ENCODE measurements around the gene ASTN2.
A peak's percentile ranks its signal among the peaks of the same experiment; 100 is the strongest.

The ASTN2 gene

DNA sequence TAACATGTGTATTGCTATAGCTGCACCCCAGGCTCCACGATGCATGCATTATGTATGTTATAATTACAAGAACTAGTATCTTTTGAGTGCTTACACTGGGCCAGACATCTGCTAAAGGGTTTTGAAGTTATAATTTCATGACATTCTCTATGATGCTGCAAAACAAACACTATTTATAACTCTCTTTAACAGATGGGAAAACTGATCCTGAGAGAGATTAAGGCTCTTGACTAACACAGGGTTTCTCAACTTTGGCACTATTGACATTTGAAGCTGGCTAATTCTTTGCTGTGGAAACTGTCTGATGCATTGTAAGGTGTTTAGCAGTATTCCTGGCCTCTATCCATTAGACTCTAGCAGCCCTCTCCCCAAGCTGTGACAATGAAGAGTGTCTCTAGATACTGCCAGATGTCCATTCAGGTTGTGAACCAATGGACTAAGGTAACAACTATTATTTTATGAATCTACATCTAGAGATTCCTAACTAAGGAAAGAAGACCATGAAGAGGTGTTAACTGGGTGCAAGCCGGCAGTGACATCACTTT lies 258.6 kb downstream of the ASTN2 start:
- DNase-seq = no peak

DNA sequence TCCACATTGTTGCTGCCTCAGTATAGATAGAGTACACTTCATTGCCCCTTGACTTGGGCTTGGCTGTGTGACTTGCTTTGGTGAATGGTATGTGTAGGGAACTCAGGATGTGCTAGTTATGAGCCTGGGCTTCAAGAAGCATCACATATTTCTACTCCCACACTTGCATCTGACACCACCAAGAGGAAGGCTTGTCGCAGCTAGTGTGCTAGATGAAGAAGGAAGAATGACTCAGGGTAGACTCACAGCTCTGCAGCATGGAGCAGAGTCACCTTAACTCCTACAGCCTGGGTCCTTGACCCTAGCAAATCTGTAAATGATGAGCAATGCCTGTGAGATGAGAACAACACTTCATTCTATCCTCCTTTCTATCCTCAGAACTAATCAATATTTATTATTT lies 261.8 kb downstream of the ASTN2 start:
- peak; percentile 59 for DNase-seq

DNA sequence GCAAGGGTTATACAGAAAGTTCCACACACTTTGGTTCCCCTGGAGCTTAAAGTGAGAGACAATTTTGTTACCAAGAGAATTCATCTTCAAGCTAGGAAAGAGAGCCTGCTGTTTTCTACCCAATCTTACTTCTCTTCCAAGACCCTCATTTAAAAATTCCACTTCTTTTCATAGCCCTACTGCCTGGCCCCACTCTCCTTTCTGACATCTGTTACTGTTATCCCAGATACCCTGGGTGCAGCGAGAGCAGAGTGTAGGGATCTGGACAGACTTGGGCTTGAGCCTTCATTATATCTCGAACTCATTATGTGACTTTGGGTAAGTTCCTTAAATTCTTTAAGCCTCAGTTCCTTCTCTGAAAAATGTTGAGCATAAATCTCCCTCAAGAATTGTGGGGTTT lies 263.1 kb downstream of the ASTN2 start:
- no peak for DNase-seq

DNA sequence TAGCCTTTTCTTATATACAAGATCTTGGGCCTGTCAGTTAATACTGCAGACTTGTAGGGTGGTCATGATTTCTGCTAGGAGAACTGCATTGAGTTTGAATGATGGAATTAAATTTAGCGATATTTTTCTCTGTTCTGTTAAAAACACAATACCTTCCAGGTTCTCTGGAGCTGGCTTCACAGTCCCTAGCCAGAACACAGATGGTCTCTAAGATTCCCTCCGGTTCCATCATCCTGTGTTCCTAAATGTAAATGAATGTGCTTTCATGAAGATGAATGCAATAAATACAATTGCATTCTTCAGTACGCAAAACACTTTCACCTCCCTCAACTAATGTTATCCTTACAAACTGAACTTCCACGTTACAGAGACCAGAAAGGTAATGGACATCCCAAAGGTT lies 264.9 kb downstream of the ASTN2 start:
- no peak for DNase-seq

DNA sequence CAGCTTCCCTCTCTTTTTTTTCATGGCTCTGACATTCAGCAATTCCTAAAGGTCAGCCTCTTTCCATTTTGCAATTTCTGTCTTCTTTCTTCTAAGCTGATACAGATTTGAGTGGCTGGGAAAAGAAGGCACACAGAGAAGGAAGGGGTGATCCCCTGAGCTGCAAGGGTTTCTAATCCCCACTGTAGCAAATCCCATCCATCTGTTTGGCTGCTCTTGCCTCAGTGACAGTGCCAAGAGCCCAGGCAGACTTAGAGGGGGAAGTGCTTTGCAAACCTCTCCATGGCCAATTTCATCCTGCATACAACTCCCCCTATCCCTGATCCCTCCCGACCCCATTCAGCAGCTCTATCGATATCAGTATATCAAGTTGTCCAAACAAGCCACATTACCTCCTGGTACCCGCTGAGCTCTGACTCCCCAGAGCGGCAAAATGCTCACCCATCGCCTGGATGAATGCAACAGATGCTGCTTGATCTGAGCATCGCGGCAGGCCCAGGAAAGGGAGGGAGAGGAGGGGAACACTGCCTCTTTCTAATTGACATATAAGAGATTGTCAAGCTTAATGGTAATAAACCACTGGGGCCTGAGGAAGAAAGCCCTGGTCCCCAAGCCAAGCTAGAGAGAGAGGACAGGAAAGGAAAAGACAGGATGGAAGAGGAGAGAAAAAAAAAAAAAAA lies 268.9 kb downstream of the ASTN2 start:
- DNase-seq = no peak

DNA sequence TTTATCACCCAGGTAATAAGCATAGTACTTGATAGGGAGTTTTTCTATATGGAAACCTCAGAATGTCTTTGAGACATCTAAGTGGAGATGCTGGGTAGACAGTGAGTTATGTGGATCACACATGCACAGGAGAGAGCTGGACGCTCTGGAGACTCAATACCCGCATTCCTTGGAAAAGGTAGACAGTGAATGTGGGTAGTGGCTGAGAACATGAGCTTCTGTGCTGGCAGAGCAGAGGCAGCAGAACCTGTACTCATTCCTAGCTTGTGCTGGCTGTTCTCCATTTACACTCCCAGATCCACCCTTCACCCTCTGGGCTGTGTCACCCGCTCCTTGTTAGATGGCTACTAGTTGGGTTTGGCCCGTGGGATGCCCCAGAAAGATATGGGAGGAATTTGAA lies 269.8 kb downstream of the ASTN2 start:
- no peak for DNase-seq

DNA sequence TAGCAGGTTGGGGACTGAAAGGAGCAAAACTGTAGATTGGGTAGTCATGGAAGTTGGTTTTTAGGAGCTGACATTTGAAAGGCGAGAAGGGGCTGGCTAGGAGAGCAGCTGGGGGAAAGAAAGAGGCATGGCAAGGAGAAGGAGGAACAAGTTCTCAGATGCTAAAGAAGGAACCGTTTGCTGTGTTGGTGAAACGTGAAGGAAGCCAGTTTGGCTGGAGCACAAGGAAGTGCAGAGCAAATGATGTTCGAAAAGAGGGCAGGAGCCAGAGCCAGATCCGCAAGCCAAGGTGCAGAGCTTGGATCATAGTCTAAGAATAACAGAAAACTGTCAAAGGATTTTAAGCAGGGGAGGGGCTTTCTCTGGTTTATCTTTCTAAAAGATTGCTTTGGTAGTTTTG lies 276.6 kb downstream of the ASTN2 start:
- DNase-seq = no peak

DNA sequence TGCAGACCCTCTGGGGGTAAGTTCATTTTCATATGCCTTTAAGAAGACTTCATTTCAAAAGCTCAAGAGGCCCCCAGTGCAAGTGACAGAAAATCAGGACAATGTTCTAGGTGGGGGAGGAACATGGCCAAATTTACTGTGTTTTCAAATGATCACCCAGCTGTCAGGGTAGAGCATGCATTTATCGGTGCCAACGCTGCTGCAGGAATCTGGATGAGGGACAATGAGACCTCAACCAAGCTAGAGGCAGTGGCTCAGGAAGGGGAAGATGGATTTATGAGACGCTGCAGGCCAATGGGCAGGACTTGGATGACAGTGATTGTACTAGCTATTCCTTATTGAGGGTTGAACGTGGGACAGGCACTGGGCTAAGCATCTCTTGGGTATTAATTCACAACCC lies 278.4 kb downstream of the ASTN2 start:
- no peak for DNase-seq

DNA sequence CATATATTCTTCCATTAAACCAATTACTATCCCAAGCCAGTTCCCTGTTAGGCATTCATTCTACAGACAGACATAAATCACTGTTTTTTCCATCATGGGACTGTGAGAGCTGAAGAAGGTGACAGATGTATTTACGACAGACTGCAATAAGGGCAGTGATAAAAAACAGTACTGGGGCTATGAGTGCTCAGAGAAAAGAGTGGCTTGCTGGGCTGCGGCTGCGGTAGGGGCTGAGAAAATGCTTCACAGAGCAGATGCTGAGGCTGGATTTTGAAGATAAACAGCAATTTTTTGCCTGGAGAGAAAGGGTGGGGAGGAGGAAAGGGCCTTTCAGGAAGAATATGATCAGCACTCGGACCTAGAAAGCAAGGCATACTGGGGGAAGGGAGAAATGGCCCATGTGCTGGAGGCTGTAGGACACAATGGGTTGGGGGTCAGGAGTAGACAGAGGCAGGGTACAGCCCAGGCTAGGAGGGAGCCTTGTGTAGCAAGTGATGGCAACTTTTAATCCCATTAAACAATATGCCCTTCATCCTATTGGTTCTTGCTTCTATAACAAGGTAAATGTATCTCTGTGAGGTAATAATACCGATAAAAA lies 279.3 kb downstream of the ASTN2 start:
- no peak for DNase-seq

DNA sequence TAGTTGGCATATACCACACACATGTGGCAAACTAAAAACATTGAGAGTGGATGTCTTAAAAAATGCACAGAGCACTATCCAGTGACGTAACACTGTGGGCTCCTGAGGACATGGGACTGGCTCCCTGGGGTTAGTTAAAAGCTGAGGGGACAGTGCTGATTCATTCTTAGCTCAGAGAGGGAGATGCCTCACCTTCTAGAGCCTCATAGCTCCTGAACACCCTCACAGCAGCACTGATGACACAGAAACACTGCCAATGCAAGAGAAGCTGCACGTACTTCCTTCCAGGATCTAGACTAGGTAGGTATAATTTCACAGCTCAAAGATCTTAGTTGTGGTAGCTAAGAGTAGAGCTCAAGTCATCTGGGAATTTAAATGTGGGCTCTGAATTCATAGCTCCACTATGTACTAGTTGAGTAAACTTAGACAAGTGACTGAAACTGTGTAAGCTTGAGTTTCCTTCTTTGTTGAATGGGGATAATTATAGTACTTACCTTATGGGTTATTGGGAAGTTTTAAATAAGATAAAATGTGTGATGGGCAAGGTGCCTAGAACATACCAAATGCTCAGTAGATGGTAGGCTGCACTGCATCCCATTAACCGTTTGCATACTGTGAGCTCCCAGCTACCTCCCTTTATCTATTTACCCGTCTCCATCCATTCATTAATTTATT lies 279.9 kb downstream of the ASTN2 start:
- no peak for DNase-seq

DNA sequence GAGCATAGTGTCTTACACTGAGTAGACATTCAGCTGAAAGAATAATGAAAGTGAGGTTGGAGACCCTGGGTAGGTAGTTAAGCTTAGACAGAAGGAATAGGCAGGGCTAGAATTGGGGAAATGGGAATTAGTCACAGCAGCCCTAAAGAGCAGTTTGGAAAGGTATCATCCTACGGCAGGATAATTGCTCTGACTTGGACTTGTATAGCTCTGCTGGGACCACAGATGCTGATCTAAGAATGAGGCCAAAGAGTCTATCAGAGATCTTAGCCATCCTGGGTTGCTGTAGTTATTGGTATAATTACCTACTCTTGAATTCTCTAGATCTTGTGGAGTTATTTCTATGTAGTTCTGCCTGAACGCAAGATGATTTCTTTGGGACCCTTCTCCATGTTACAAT lies 288.0 kb downstream of the ASTN2 start:
- no peak for DNase-seq

DNA sequence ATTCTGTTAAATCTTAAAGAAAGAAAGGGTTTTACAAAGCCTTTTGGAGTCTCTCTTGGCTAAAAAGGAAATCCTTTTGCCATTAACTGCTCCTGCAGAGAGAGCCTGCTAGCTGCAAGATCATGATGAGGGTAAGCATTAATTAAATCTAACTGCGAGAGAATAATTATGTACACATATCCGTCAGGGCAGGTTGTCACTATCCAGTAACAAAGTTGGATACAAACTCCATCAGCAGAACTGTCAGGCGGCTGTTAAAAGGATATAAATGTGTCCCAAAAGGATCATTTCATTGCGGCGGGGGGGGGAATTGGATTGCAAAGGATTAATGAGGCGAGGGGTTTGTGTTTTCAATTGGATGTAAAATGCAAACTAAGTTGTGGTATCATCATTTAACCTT lies 289.3 kb downstream of the ASTN2 start:
- DNase-seq = no peak

DNA sequence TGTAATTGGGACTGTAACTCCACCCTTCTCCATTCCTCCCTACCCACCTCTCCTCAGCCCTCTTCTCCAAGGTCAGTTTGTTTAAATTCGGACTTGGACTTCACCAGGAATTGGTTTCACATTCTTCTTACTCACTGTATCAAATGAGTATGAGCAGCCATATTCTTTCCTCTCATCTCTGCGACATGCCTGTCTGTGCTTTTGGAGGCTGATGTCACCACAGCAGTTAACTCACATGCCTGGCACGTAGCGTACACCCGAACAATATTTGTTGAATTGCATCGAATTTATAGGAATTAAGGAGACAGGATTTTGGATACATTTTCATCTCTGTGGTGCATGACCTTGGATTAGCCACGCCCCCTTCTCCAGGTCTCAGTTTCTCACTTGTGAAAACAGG lies 291.1 kb downstream of the ASTN2 start:
- DNase-seq = no peak

DNA sequence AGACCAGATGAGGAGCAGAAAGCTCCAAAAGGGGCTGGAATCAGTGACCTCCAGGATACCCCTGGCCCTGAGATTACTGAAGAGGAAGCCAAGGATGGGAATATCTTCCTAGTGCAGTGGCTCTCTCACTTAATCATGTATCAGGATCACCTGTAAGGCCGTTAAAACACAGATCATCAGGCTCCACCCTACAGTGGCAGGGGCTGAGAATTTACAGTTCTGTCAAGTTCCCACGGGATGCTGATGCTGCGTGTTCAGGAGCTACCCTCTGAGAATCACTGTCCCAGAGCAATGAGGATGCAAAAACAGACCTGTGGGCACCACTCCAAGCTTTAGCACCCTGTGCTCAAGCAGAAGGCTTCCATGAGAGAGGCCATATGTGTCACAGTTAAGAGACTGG lies 291.9 kb downstream of the ASTN2 start:
- DNase-seq = no peak

DNA sequence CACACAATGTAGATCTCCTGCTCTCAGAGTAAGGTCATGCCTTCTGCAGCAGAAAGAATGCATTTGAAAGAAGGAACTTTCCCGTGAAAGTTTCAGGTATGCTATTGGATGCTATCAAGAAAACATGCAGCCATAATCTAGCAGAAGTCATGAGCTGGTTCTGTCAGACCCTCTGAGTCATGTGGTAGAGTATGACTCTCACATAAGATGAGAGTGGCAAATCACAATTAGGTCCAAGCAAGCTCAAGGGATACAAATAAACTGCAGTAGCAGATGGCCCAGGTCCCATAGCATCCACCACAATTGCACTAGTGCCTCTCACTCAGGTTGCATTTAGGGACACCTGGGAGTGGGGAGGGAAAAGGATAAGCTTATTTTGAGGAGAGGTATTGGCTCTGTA lies 292.8 kb downstream of the ASTN2 start:
- no peak for DNase-seq

DNA sequence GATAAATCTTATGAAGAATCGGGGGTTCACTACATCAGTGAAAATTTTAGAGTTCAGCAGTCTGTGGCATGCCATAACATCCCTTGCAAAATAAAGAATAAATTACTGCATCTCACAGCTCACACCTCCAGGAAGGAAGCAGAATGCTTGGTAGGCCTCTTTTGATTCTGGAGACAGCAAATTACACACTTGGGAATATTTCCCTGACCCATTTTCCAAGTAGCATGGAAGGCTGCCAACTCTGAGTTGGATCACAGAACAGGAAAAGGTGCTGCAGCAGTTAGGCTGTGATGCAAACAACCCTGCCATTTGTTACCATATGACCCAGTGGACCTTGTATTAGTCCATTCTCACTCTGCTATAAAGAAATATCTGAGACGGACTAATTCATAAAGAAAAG lies 293.5 kb downstream of the ASTN2 start:
- DNase-seq = no peak

DNA sequence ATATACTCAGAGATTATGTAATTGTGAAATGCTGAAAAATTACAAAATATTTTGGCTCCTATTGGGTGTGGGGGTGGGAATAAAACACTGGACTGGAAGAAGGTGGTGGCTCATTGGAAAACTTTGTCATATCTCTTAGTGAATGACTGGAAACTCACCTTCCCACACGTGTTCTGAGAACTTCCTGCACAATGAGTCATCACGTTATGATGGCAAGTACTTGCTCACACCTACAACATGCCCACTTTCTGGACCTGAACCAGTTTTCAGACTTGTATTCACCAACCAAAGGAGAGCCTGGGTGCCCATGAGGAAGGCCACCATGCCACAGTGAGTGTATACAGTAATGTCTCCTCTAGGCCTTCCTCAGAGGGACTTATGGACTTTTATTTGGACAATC lies 294.8 kb downstream of the ASTN2 start:
- no peak for DNase-seq

DNA sequence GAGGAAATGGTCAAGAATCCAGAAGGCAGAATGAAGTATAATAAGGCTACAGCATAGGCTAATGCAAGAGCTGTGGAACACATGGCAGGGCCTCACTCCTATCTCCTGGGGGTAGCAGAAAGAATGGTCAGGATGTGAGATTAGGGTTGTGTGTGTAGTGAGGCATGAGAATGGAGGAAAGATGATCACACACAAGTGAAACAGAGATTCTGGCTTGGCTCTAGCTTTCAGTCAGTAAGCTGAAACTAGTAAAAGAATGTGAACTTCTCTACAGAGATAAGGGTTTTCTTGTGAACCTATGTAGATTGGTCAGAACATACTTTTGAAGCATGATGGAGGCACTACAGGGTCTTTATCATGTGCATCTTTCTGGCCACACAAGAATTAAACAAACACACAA lies 298.8 kb downstream of the ASTN2 start:
- no peak for DNase-seq

DNA sequence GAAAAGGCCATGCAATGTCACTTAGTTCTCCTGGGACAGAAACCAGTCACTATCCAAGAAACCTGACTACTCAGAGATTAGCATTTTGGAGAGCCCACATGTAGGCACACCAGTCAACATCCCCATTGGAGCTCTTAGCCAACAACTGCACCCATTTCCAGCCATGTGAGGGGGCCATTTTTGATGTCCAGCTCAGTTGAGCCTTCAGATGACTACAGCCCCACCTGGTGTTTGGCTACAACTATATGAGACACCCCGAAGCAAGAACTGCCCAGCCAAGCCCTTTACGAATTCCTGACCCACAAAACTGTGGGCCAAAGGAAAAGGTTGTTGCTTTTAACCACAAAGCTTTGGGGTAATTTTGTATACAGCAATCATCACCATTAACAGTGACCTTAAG lies 300.1 kb downstream of the ASTN2 start:
- no peak for DNase-seq

DNA sequence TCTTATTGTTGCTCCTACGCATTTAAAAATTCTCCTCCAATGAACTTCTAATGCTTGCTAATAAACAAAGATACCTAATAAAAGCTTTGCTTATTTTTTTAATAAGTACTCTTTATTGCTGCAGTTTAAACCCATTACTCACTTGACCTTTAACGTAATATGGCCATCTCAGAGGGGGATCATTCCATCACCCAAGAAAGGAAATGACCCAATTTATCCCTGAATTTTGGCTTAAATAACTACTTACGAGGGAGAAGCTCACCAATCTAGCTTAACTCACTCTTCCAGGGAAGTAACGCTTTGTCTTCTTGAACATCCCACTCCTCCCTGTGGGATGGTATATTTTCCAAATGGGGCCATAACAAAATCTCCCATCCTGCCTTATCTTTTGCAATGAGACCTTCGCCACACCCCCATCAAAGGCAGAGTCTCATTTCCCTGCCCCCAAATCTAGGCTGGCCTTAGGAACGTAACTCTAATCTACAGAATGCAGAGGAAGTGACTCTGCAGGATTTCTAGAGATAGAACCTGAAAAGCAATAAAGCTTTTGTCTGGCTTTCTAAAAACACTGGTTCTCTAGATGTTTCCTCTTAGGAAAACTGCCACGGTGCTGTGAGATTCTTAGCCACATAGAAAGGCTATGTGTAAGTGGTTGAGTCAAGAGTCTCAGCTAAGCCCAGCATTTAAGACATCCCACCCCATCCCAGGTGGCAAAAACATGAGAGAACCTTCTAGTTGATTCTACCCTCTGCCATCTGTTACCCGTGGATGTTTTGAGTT lies 310.0 kb downstream of the ASTN2 start:
- DNase-seq = no peak

DNA sequence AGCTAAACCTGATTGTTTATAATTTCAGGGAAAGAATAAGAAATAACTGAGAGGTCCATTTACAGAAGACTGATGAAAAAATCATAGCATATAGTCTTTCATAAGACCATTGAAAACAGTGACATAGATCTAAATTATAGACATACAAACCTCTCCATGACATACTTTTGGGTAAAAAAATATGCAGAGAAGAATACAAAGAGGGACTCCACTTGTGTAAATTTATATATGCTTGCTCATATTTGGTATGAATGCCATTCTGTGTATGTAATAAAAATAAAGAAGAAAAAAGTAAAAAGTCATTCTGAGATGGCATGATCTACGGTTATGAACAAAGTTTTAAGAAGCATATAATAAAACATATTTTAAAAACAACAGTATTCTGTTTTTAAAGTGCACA lies 310.7 kb downstream of the ASTN2 start:
- DNase-seq = no peak

DNA sequence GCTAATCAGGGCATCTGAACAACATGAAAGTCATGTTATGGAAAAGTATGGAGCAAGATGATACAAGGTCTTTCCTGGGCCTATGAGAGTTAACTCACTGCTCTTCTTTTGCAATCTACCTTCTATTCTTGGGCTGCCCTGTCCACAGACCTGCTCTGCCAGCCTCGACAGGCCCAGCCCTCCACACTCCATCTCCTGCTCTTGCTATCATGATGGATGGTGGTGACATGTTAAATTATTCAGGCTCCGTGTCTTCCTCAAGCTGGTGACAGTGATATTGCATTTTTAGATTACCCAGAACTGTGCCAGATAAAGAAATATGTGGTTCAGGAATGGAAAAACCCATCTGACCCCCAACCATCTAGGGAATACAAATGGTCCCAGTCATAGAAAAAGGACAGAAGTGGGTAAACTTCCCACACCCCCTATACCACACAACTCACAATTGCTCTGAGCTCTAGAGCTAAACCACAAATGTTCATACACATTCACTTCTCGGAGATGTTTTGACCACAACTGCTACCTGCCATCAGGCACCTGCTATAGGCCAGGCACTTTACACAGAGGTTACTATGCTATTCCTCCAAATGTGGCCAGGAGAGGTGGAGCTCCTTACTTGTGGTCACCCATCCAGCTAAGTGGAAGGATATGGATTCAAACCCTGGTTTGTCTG lies 311.3 kb downstream of the ASTN2 start:
- no peak for DNase-seq

DNA sequence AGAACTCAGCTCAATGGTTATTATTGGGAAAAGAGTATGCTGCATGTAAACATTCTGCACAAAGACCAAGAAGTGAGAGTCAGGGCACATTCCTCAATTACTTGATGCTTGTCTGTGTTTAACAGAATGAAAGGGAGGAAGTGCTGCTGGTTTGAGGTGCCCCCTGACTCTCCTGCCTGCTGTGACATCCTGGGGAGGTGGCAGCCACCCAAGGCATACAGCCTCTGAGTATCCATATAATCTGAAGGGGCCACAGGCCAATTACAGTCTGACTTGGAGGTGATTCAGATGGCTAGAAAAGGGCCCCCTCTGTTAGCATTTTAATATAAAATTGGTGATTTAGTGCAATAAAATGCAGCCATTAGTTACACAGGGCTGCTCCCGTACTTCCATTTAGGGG lies 313.8 kb downstream of the ASTN2 start:
- DNase-seq = no peak
